HT-29 (cell line): Measurements from ENCODE around the gene GAP43. TPM values are rescaled to one million over a fixed set of nuclear protein-coding genes. Genes with fewer than 3 reads are reported as not detected.
"Not testable (repeated sequence)": the region's sequence is repeated elsewhere in the genome, so short reads cannot be mapped to it uniquely, and the experiment has no call there.

Experiments
- DNase-seq: peaks from one replicate; pipeline ENCODE4 v3.0.0-alpha.2; 2015; ENCODE audit warnings: low spot score
- total RNA-seq: library from RNA; depleted of rRNA; stranded (reverse); fragments of >200 nt; shearing (Covaris generic); gene quantifications from 2 replicates; pipeline ENCODE4 v1.2.3, GENCODE V29; 2014

The GAP43 gene
- total RNA-seq, 1 experiment from 2014 or later = not detected

- no peak for DNase-seq
Observed at GRCh38 chr3:115698851-115699591, 75.7 kb downstream of the GAP43 start.

DNA sequence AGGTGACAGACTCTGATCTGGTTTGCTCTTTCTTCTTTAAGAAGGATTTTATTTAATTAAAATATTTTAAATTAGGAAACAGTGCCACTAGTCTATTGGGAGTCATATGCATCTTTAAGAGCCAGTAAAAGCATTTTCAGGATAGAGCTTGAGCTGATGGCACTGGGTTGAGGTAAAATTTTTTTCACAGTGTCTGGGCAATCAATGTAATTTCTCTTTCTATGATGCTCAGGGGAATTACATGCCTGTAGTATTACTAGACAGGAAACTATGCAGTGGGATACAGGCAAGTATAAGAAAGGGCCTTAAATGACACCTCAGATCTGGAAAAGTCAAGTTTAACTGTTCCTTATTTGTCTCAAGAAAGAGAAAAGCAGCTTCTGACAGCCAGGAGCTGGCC, 76.4 kb downstream of the GAP43 start:
- no peak for DNase-seq

DNA sequence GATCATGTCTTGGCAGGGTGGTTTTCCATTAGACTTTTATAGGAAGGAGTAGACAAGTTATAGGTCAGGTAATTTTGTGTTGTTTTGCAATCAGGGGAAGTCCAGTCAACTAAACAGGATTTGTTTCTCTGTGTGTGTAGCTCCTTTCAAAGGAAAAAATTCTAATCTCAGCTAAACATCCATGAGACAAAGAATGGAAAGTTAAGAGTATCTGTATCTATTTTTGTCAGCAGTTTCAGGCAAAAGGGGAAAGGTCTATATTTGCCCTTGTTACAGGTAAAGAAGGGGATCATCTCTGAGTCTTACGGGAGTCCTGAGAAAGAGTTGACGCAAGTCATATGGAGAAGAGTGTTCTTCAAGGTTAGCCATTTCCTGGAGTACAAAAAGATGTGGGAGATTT, 79.3 kb downstream of the GAP43 start:
- DNase-seq = no peak

DNA sequence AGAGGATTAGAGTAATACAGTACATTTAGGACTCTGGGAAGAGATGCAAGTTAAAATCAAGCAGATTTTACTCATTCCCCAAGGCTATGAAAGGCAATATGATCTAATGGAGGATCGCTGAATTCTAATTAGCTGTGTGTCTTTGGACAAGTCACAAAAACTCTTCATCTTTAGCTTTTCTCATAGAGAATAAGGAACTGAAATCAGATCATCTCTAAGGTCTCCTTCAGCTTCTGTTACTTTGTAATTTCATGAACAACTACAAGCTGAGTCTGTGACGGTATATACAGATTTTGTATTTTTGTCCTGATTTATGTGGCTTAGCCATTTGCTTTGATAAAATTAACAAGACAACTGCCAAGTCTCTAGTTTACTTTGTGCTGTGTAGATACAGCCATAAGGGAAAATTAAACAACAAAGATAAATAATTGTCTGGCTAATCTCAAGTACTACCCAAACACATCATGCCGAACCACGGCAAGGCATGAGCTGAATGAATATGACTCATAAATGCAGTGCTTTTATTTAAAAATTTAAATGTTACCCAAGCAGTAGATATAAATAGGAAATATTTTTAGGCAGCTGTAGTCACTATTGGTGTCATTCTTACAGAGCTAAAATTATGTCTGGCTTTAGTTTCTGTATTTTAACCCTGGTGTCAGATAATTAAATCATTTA, 81.5 kb downstream of the GAP43 start:
- no peak for DNase-seq

DNA sequence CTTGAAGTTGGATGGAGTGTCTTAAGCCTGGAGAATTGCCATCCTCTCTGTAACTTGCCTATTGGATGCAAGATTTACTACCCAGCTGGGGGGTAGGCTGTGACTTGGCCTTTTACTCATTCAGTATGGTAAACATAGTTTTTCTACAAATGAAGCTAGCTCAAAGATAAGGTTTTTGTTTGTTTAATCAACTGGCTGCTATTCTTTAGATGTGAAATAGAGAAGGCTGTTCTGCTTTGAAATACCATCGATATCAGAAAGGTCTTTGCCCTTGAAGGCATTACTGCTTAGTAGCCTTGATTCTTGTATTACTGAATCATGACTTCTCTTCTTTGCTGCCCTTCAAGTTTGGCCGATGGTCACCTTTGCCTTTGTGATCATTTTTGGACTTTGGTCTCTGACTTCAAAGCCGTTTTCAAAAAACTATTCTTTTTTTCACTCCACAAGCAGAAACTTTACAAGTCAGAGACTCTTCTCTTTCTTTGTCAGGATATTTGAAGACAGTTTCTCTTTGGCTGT, 83.1 kb downstream of the GAP43 start:
- DNase-seq = no peak

DNA sequence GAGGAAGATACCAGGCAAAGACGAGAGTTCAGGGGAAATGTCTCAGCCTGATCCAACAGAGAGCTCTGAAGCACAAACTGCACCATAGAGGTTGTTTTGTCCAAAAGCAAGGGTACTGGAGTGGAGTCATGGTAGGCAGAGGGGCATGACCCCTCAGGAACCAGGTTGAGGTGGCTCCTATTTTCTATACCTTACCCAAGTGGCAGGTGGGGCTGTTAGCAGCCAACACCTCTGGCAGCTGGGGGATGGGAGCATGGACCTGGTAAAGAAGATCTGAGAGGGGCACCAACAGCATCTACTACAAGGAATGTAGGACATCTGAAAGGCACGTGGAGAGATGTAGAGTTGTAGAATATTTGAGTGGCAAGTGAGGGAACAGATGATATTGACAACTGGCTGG, 85.2 kb downstream of the GAP43 start:
- DNase-seq = no peak

DNA sequence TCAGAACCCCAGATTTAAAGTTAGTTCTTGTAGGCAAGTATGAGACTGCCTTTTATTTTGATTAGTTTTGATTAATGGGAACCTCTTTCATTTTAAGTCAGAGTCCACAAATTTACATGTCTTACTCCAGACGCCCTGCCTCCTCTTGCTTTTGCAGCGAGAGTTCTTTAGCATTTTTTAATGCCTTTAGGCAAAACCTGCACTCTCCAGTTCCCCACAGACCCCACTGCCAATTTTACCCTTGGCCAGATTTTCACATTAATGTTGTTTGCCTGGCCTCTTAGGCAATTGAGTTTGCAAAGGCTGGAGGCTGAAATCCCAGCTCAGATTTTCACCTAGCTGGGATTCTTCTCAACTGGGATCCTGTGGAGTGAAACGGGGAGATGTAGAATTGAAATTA, 85.8 kb downstream of the GAP43 start:
- DNase-seq = no peak

DNA sequence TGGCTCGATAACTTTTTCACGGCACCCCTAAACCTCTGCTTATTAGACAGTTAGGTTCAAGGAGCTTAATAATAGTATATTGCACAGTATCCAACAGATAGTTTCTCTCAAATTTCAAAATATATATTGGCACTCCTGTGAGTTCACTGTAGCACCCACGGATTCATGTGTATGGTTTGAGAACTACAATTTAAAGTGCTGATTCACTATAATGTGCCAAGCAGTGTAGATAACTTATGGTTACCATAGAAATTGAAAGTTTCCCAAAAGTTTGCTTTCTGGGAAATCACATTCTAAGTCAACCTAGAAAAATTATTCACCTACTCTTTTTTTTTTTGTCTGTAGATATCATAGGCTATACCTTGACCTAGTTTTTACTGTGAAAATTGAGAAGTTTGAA, 86.6 kb downstream of the GAP43 start:
- DNase-seq = no peak

GRCh38 chr3:115710799-115711198, 87.5 kb downstream of the GAP43 start:
- no peak for DNase-seq

GRCh38 chr3:115712871-115713270, 89.6 kb downstream of the GAP43 start:
- DNase-seq = no peak

DNA sequence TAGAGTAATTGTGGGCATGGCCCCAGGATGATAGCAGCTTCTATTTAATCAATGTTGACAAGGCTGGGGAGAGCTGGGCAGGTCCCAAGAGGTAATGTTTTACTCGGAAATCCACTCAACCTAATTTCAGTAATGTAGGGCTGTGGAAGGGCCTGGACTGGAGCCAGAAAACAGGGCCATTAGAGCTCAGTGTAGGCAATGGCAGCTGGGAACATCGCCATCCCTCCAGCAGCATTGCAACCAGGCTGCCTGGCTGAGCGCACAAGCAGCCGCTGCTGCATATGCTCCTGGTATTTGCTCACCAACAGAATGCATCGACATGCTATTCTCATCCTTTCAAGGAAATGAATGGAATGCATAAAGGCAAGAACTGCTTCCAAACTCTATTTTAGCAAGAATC, 90.0 kb downstream of the GAP43 start:
- no peak for DNase-seq

- DNase-seq = no peak
Observed at GRCh38 chr3:115715241-115715745, 92.0 kb downstream of the GAP43 start.

- DNase-seq = no peak
Observed at GRCh38 chr3:115720983-115721382, 97.7 kb downstream of the GAP43 start.

DNA sequence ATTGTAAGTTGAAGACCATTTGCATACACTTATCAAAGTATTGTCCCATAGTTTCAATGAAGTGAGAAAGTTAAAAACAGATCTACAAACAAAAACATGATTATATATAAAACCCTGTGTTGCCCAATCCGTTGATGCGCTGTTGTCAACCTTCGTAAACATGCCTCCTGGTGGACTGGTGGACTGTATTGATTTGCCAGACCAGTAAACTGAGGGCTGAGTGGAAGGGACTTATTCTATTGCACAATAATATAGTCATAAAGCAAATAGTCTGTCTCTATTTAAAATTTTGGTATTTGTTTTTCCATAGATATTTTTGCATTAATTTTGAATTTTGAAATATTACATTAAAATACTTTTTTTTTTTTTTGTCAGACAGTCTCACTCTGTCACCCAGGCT, 102.5 kb downstream of the GAP43 start:
- no peak for DNase-seq

DNA sequence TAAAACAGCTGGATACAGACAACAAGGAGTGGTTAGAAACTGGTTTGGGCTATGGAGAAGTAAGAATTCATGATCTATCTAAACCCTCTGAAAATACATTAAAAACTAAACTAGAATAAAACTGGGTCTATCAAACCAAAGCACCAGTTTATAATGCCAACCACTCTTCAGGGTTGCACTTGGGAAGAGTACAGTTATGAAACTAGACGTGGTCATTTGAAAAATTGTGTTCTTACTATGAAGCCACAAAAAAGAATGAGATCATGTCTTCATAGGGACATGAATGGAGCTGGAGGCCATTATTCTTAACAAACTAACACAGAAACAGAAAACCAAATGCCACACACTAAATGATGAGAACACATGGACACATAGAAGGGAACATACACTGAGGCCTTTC, 103.8 kb downstream of the GAP43 start:
- DNase-seq = no peak

DNA sequence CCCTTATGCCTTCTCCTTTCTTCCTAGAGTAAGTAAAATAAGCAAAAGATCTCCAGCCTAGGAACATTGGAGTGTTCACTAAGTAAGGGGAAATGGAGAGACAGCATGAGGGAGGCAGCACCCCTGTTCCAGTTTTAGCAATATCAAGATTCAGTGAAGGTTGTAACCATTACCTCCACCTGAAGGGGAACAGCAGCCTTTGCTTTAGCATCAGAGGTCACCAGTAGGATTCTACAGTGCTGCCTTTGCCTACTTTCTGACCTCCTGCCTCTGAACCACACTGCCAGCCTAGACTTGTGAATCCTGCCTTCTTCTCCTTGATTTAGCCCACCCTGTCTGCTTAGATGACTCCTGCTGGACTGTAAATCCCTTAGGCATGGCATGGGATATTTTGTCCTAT, 104.7 kb downstream of the GAP43 start:
- DNase-seq = no peak

- DNase-seq = not testable (repeated sequence)
Observed at GRCh38 chr3:115736341-115736740, 113.0 kb downstream of the GAP43 start.

GRCh38 chr3:115741650-115742049, 118.3 kb downstream of the GAP43 start:
- no peak for DNase-seq

DNA sequence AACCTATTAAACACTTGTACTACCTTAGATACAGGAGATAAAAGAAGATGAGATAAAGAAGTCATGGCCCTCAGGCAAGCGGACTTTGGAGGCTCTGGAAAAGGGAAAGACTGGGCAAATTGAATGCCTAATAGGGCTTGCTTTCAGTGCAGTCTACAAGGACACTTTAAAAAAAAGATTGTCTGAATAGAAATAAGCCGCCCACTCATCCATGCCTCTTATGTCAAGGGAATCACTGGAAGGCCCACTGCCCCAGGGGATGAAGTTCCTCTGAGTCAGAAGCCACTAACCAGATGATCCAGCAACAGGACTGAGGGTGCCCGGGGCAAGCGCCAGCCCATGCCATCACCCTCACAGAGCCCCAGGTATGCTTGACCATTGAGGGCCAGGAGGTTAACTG, 121.2 kb downstream of the GAP43 start:
- not testable (repeated sequence) for DNase-seq

DNA sequence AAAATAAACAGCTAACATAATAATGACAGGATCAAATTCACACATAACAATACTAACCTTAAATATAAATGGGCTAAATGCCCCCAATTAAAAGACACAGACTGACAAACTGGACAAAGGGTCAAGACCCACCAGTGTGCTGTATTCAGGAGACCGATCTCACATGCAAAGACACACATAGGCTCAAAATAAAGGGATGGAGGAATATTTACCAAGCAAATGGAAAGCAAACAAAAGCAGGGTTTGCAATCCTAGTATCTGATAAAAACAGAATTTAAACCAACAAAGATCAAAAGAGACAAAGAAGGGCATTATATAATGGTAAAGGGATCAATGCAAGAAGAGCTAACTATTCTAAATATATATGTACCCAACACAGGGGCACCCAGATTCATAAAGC, 129.7 kb downstream of the GAP43 start:
- not testable (repeated sequence) for DNase-seq

GRCh38 chr3:115758076-115758763, 134.9 kb downstream of the GAP43 start:
- no peak for DNase-seq

GRCh38 chr3:115760716-115761115, 137.4 kb downstream of the GAP43 start:
- no peak for DNase-seq
